ENCODE data around the gene LARP1. TPM values are rescaled to one million over a fixed set of nuclear protein-coding genes. Genes with fewer than 3 reads are reported as not detected.
A peak's percentile ranks its signal among the peaks of the same experiment; 100 is the strongest.

Gene LARP1
- total and polyA plus RNA-seq, 9 of the 15 experiments (the other 6 are each of a cell fraction or from before 2014, with no cell fraction given), result 22.6 to 300 (median 92.0) TPM

DNA sequence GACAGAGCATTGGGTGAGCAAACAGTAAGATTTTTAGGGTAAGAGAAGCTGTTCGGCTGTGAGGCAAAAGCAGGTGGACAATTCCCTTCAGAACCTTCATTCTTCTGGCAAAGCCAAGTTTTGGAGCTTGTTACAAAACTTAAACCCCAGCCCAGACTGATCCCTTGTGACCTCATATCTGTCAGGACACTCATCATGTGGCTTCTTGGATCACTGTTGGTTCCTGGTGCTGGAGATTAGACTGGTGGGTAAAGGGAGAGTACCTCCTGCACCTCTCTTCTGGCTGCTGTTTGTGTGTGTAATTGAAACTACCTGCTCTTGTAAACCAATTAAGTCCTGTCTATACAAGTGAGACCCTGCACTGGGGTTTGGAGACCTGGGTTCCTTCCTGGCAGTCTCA, 21.0 kb downstream of the LARP1 start (continued):
- TF ChIP-seq CBFA2T3 (IDR thresholded peaks at IDR 0.05) (peak; percentile 83), MTA2 (IDR thresholded peaks at IDR 0.05; ENCODE audit: low read depth) (peak; percentile 72), RBM14 (IDR thresholded peaks at IDR 0.05; ENCODE audit: borderline replicate concordance, insufficient read depth, low read depth, low read length) (no peak), RFX7 (CRISPR knock-in tag; IDR thresholded peaks at IDR 0.05) (no peak), NR2F6 (CRISPR knock-in tag; IDR thresholded peaks at IDR 0.05) (no peak), PML (IDR thresholded peaks at IDR 0.05; ENCODE audit: low read length) (0 out of 2 replicates have a peak, but pooled peaks have one; percentile 23), HMGN3 (IDR thresholded peaks at IDR 0.05; ENCODE audit: borderline replicate concordance, extremely low read depth, insufficient read length, low read depth, low read length) (no peak), PBX2 (CRISPR knock-in tag; IDR thresholded peaks at IDR 0.05; ENCODE audit: low read depth) (no peak), PBX2 (tag; conservative IDR thresholded peaks at IDR 0.05; ENCODE audit: low read depth) (peak; percentile 71), PHB2 (IDR thresholded peaks at IDR 0.05; ENCODE audit: low read depth) (no peak), TFAP4 (CRISPR knock-in tag; IDR thresholded peaks at IDR 0.05; ENCODE audit: borderline replicate concordance) (no peak), NONO (IDR thresholded peaks at IDR 0.05; ENCODE audit: low read depth in 2 of 2, low read length in 1 of 2) (no peak), NR3C1 (CRISPR knock-in tag; IDR thresholded peaks at IDR 0.05) (no peak), ZNF431 (CRISPR knock-in tag; IDR thresholded peaks at IDR 0.05) (no peak)
- TF ChIP-seq, protein P1, sequence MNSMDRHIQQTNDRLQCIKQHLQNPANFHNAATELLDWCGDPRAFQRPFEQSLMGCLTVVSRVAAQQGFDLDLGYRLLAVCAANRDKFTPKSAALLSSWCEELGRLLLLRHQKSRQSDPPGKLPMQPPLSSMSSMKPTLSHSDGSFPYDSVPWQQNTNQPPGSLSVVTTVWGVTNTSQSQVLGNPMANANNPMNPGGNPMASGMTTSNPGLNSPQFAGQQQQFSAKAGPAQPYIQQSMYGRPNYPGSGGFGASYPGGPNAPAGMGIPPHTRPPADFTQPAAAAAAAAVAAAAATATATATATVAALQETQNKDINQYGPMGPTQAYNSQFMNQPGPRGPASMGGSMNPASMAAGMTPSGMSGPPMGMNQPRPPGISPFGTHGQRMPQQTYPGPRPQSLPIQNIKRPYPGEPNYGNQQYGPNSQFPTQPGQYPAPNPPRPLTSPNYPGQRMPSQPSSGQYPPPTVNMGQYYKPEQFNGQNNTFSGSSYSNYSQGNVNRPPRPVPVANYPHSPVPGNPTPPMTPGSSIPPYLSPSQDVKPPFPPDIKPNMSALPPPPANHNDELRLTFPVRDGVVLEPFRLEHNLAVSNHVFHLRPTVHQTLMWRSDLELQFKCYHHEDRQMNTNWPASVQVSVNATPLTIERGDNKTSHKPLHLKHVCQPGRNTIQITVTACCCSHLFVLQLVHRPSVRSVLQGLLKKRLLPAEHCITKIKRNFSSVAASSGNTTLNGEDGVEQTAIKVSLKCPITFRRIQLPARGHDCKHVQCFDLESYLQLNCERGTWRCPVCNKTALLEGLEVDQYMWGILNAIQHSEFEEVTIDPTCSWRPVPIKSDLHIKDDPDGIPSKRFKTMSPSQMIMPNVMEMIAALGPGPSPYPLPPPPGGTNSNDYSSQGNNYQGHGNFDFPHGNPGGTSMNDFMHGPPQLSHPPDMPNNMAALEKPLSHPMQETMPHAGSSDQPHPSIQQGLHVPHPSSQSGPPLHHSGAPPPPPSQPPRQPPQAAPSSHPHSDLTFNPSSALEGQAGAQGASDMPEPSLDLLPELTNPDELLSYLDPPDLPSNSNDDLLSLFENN (IDR thresholded peaks at IDR 0.05; ENCODE audit: low read depth in 2 of 2, low read length in 2 of 2), result 0 out of 4 replicates have a peak, but pooled peaks of 1 of the 2 experiments have one; percentile 22
- TF ChIP-seq, protein P2, sequence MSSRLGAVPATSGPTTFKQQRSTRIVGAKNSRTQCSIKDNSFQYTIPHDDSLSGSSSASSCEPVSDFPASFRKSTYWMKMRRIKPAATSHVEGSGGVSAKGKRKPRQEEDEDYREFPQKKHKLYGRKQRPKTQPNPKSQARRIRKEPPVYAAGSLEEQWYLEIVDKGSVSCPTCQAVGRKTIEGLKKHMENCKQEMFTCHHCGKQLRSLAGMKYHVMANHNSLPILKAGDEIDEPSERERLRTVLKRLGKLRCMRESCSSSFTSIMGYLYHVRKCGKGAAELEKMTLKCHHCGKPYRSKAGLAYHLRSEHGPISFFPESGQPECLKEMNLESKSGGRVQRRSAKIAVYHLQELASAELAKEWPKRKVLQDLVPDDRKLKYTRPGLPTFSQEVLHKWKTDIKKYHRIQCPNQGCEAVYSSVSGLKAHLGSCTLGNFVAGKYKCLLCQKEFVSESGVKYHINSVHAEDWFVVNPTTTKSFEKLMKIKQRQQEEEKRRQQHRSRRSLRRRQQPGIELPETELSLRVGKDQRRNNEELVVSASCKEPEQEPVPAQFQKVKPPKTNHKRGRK (tag; IDR thresholded peaks at IDR 0.05), result no peak
- TF ChIP-seq, protein P3, sequence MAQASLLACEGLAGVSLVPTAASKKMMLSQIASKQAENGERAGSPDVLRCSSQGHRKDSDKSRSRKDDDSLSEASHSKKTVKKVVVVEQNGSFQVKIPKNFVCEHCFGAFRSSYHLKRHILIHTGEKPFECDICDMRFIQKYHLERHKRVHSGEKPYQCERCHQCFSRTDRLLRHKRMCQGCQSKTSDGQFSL (CRISPR knock-in tag; IDR thresholded peaks at IDR 0.05), result no peak
- TF ChIP-seq, protein P3 (tag; IDR thresholded peaks at IDR 0.05), result no peak
